Adrenal gland (tissue), 5 donors: ENCODE measurements around the gene TMEM175.

Experiments used
- POLR2A ChIP-seq, 2 donors: fragments of 450-650 bp; IDR thresholded peaks; one replicate each; pipeline ENCODE4 v1.6.1; 2017; ENCODE audit warnings: antibody characterized with exemption in 2 of 2, mild to moderate bottlenecking in 2 of 2, moderate library complexity in 1 of 2
- TF ChIP-seq, protein P1 (sequence below), 6 experiments: fragments of 450-650 bp in 4 of 6; fragments of 200-600 bp in 2 of 6; sonication (generic) in 1 of 6; IDR thresholded peaks; 1 replicate in 5 of 6; 2 replicates in 1 of 6; pipeline versions ENCODE4 v1.5.1 to v1.8.0; 2016 to 2021; ENCODE audit warnings: antibody characterized with exemption in 6 of 6, mild to moderate bottlenecking in 2 of 6, moderate library complexity in 1 of 6
- donor health status: DM: no; HTN: no; CAD: no.

DNA sequence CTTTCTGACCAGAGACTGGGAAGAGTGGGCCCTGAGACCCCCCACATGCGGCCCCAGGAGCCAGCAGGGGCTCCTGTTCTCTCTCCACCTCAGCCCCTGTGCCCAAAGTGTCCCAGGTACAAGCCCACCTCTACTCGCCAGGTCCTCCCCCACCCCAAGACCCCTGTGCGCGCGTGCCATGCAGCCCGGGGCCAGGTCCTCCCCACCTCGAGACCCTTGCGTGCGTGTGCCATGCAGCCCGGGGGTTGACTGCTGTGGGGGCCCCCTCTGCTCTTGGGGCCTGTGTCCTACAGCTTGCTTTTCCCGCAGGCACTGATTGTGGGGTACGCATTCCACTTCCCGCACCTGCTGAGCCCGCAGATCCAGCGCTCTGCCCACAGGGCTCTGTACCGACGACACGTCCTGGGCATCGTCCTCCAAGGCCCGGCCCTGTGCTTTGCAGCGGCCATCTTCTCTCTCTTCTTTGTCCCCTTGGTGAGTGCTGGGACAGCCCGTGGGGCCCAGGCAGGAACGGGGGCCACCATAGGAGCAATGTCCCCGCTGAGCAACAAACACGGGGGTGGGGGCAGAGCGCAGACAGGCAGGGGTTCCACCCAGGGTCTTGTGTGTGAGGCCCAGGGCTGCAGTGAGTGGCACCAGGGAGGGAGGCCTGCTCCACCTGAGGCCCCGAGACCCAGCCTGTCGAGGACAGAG is 20.8 kb downstream of the TMEM175 start:
- no peak for TF ChIP-seq POLR2A (IDR thresholded peaks at IDR 0.05)
- TF ChIP-seq, protein P1, sequence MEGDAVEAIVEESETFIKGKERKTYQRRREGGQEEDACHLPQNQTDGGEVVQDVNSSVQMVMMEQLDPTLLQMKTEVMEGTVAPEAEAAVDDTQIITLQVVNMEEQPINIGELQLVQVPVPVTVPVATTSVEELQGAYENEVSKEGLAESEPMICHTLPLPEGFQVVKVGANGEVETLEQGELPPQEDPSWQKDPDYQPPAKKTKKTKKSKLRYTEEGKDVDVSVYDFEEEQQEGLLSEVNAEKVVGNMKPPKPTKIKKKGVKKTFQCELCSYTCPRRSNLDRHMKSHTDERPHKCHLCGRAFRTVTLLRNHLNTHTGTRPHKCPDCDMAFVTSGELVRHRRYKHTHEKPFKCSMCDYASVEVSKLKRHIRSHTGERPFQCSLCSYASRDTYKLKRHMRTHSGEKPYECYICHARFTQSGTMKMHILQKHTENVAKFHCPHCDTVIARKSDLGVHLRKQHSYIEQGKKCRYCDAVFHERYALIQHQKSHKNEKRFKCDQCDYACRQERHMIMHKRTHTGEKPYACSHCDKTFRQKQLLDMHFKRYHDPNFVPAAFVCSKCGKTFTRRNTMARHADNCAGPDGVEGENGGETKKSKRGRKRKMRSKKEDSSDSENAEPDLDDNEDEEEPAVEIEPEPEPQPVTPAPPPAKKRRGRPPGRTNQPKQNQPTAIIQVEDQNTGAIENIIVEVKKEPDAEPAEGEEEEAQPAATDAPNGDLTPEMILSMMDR (IDR thresholded peaks at IDR 0.05), result no peak
